Activated CD8-positive, alpha-beta memory T cell treated with anti-CD3 and anti-CD28 coated beads, Interleukin-2, amount 50 U/mL, for 4 hours (primary cell): ENCODE measurements around the gene DHRS13.

Experiments
- DNase-seq: peaks from one replicate; pipeline ENCODE4 v3.0.0-alpha.2; 2020

The DHRS13 gene

GRCh38 chr17:28902819-28903545, at the start of gene DHRS13:
DHRS13 (minus strand) TSS chr17:28903079; CDS start chr17:28902944, 135 bp downstream.
- DNase-seq = peak; percentile 94

GRCh38 chr17:28951991-28952975, 49.4 kb upstream of the DHRS13 start:
- peak; percentile 93 for DNase-seq

- peak; percentile 98 for DNase-seq
These were observed 48.6 kb upstream of the DHRS13 start, which contains the start of gene PHF12 for GRCh38 chr17:28951428-28951990. PHF12 (minus strand) TSS chr17:28951518; CDS start chr17:28950960, 558 bp downstream.

GRCh38 chr17:28950752-28951427, 48.0 kb upstream of the DHRS13 start:
- DNase-seq = no peak

GRCh38 chr17:28950017-28950751, 47.3 kb upstream of the DHRS13 start:
- peak; percentile 55 for DNase-seq

- peak; percentile 46 for DNase-seq
These were observed 46.5 kb upstream of the DHRS13 start for GRCh38 chr17:28949185-28950016.

- DNase-seq = no peak
These were observed 46.0 kb upstream of the DHRS13 start for GRCh38 chr17:28948873-28949184.

- no peak for DNase-seq
These were observed 45.5 kb upstream of the DHRS13 start for GRCh38 chr17:28948342-28948741.

- DNase-seq = no peak
These were observed 44.8 kb upstream of the DHRS13 start for GRCh38 chr17:28947639-28948038.

GRCh38 chr17:28946239-28946638, 43.4 kb upstream of the DHRS13 start:
- DNase-seq = no peak

GRCh38 chr17:28944862-28945741, 42.2 kb upstream of the DHRS13 start:
- DNase-seq = no peak

GRCh38 chr17:28944343-28944742, 41.5 kb upstream of the DHRS13 start:
- DNase-seq = no peak

GRCh38 chr17:28942925-28943324, 40.0 kb upstream of the DHRS13 start:
- DNase-seq = no peak

- DNase-seq = no peak
These were observed 38.4 kb upstream of the DHRS13 start for GRCh38 chr17:28941251-28941650.

- DNase-seq = no peak
These were observed 37.8 kb upstream of the DHRS13 start for GRCh38 chr17:28940675-28941074.

GRCh38 chr17:28940142-28940541, 37.3 kb upstream of the DHRS13 start:
- no peak for DNase-seq

GRCh38 chr17:28938552-28938951, 35.7 kb upstream of the DHRS13 start:
- DNase-seq = no peak

- no peak for DNase-seq
These were observed 34.3 kb upstream of the DHRS13 start for GRCh38 chr17:28937044-28937729.

- no peak for DNase-seq
These were observed 33.0 kb upstream of the DHRS13 start for GRCh38 chr17:28935744-28936460.
